Astrocyte of the spinal cord (primary cell): ENCODE measurements around the gene CAPN7.

Source experiments
- DNase-seq: peaks from one replicate; pipeline ENCODE4 v3.0.0; 2011; ENCODE audit warnings: low read depth, low spot score
- H3K4me3 ChIP-seq: 2 replicates; pipeline ENCODE4 v1.5.1; 2011; ENCODE audit warnings: low read depth, mild to moderate bottlenecking, low read length, moderate library complexity
- in situ Hi-C: cut with HindIII; loops from 2 replicates; pipeline ENCODE4 v1.10.0; 2017; ENCODE audit warnings: low sequenced_read_pairs
- TF ChIP-seq, protein P1 (sequence below): IDR thresholded peaks from 2 replicates; pipeline ENCODE4 v1.5.1; 2012; ENCODE audit warnings: low read depth, mild to moderate bottlenecking, low read length, inconsistent platforms

The CAPN7 gene

DNA sequence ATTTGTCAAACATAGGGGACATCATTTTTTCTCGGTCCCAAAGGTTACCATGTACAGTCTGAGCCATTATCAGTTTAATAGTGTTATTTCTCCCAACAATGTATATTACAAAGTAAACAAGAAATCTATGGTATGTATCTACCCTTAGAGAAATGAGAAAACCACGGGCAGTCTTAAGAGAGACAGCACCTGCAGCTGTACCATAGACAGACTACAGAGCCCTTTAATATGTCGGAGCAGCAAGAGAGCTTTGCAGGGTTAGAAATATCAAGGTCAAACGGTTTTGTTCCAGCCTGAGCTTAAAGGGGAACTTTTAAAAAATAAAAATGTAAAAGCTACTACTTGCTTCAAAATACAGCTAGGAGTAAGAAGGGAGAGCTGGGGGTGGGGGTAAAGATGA is 73.2 kb downstream of the CAPN7 start:
- TF ChIP-seq, protein P1, sequence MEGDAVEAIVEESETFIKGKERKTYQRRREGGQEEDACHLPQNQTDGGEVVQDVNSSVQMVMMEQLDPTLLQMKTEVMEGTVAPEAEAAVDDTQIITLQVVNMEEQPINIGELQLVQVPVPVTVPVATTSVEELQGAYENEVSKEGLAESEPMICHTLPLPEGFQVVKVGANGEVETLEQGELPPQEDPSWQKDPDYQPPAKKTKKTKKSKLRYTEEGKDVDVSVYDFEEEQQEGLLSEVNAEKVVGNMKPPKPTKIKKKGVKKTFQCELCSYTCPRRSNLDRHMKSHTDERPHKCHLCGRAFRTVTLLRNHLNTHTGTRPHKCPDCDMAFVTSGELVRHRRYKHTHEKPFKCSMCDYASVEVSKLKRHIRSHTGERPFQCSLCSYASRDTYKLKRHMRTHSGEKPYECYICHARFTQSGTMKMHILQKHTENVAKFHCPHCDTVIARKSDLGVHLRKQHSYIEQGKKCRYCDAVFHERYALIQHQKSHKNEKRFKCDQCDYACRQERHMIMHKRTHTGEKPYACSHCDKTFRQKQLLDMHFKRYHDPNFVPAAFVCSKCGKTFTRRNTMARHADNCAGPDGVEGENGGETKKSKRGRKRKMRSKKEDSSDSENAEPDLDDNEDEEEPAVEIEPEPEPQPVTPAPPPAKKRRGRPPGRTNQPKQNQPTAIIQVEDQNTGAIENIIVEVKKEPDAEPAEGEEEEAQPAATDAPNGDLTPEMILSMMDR = no peak
- in situ Hi-C loops = no loop called here
- H3K4me3 ChIP-seq = no peak overlapping the region
- DNase-seq = no peak

DNA sequence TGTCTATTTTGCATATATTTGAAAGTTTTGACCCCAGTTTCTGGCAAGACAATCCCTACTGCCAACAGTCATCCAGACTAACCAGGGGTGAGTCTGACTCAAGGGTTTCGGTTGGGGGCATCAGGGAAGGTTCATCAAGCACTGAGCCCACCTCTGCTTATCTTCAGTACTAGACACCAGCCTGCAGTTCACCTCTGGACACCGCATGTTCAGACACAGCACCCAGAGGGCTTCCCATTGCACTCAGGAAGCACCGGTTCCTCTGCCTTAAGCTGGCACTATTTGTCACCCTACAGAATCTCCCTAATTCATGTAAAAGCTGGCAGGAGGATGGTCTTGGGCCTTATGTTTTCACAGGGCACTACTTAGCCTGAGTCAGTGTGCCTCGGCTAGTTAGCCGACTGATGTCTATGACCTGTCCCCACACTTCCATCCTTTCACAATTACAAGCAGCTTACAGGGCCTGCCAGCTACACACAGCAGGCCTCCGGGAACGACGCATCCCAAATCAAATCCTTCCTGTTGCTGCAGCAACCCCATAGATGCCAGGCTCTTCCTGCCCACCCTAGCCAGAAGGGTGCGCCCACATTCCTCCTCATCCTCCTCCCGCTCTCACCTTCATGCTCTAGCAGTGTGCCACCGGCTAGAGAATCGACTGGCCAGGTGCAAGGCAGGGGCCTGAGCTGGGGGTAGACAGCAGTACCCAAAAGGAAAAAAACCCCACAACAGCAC is 73.8 kb downstream of the CAPN7 start:
- no peak for DNase-seq
- in situ Hi-C loops = no loop called here
- TF ChIP-seq, protein P1 = no peak
- H3K4me3 ChIP-seq = no peak overlapping the region

DNA sequence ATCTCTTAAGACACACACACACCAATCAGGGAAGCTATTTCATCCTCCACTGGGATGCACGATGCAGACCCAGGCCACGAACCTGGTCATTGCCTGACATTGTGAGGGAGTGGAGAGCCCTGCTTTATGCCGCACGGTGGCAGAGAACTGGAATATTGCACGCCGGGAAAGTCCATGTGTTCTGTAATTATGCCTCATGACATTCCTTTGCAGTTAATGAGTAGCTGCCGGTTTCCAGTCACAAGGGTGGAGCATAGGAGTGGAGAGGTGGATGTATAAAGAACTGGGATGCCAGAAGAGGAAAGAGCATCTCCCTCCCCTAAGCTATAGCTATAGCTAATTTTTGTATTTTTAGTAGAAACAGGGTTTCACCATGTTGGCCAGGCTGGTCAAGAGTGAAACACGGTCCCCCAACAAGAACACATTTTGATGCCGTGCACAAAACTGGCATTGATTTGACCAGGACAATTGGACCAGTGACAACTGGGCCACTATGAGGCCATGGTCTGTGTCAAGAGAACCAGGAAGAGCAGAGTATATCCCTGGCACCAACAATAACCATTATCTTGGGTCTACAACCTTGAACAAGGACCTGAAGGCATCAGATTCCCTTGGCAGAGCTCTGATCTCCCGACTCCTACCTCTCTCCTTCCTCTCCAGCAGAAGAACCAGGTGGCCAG is 74.9 kb downstream of the CAPN7 start:
- DNase-seq = no peak
- TF ChIP-seq, protein P1 = no peak
- no peak overlapping the region for H3K4me3 ChIP-seq
- in situ Hi-C loops = no loop called here

DNA sequence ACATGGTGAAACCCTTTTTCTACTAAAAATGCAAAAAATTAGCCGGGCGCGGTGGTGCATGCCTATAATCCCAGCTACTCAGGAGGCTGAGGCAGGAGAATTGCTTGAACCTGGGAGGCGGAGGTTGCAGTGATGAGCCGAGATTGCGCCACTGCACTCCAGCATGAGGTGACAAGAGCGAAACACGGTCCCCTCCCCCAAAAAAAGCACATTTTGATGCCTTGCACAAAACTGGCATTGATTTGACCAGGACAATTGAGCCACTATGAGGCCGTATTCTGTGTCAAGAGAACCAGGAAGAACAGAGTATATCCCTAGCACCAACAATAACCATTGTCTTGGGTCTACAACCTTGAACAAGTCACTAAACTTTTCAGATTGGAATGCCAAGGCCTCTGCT is 75.8 kb downstream of the CAPN7 start:
- H3K4me3 ChIP-seq = no peak overlapping the region
- TF ChIP-seq, protein P1 = no peak
- in situ Hi-C loops = no loop called here
- no peak for DNase-seq

DNA sequence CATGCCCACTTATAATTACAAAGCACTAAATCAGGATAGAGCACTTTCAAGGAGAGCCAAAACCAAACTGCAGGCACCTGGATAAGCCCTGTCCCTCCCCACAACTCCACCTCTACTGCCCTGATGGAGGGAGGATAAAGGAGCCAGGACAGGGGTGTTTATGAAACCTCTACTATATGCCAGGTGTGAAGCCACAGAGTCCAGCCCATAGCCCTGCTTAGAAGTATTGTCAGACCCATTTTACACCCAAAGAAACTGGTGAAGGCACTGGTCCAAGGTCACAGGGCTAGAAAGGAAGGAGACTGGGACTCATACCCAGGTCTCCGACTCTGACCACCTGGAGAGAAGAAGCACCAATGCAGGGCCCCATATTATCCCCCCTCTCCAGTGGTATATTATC is 77.7 kb downstream of the CAPN7 start:
- no peak for DNase-seq
- H3K4me3 ChIP-seq = no peak overlapping the region
- in situ Hi-C loops = no loop called here
- TF ChIP-seq, protein P1 = no peak

DNA sequence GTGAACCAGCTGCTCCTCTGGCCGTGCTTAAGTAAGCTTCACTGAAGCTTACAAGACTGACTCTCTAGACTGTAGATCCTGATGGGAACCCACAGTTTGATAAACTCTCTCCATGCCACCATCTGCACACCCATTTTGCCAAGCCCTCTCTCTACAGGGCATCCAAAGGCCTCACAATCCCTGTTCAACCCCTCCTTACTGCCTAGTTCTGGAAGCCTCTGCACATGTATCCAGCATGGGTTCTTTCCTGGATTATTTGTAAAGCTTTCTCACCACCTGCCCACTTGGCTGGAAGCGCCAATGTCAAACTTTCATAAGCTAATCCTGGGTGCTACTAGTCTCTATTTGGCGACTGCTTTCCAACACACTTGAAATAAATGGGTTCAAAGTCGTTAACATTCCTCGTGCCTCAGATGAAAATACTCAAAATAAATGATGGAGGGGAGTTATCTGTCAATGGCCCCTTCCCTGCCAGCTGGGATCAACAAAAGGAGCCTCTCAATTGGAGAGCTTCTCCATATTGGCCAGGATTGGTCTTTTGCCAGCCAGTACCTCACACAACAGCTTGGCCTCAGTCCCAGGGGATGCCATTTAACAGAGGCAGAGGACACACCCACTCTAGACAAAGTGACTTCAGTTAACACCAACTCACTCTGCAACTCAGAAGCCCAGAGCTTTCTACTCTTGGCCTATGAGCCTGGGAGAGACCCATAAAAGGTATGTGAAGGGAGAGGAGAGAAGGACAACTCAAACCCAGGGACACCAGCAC is 78.3 kb downstream of the CAPN7 start:
- in situ Hi-C loops = no loop called here

More for the DNA sequence above, 78.3 kb downstream of the CAPN7 start:
- TF ChIP-seq, protein P1 = no peak
- DNase-seq = no peak
- no peak overlapping the region for H3K4me3 ChIP-seq
